A673 (cell line): ENCODE results near the gene HCST. TPM values are rescaled to one million over a fixed set of nuclear protein-coding genes. Genes with fewer than 3 reads are reported as not detected.

Experiments used
- BruUV-seq: library from RNA; stranded (reverse); fragments of 400-500 nt; replicated peaks from 2 replicates; lab custom pipeline; 2021; lab: Mats Ljungman, UMichigan
- CTCF ChIA-PET: fragments of 300-600 bp; sonication (Branson Sonifier 250); formaldehyde crosslinking; loops from one replicate; lab custom pipeline; 2022; ENCODE audit warnings: antibody characterized with exemption; lab: Charles Lee
- POLR2A ChIA-PET: fragments of 300-600 bp; sonication (Branson Sonifier 250); formaldehyde crosslinking; loops from one replicate; lab custom pipeline; 2022; ENCODE audit warnings: antibody characterized with exemption; ENCODE audit not compliant: low non-redundant PET; lab: Charles Lee
- DNase-seq: peaks from one replicate; pipeline ENCODE4 v3.0.0-alpha.2; 2015; ENCODE audit warnings: low spot score
- H3K27ac ChIP-seq: fragments of 200-600 bp; sonication (generic); 2 replicates; pipeline ENCODE4 v1.5.1; 2016; ENCODE audit warnings: mixed run types, low read depth, mild to moderate bottlenecking, mixed read lengths, antibody characterized with exemption, low read length; ENCODE audit not compliant: poor library complexity, severe bottlenecking
- H3K27me3 ChIP-seq: fragments of 200-600 bp; sonication (generic); replicated peaks from 2 replicates; pipeline ENCODE4 v1.6.1; 2017; ENCODE audit warnings: mixed run types, low read depth, mild to moderate bottlenecking, mixed read lengths, antibody characterized with exemption, low read length; ENCODE audit not compliant: insufficient read depth, poor library complexity
- H3K36me3 ChIP-seq: fragments of 200-600 bp; sonication (generic); 2 replicates; pipeline ENCODE4 v1.6.1; 2016; ENCODE audit warnings: mixed run types, mild to moderate bottlenecking, mixed read lengths, antibody characterized with exemption, low read length; ENCODE audit not compliant: insufficient read depth, poor library complexity, severe bottlenecking
- H3K4me1 ChIP-seq: fragments of 200-600 bp; sonication (generic); 2 replicates; pipeline ENCODE4 v1.6.1; 2017; ENCODE audit warnings: mixed run types, mild to moderate bottlenecking, mixed read lengths, antibody characterized with exemption, low read length; ENCODE audit not compliant: insufficient read depth, poor library complexity, severe bottlenecking
- H3K4me3 ChIP-seq: fragments of 200-600 bp; sonication (generic); 2 replicates; pipeline ENCODE4 v1.5.1; 2016; ENCODE audit warnings: low read depth, mixed run types, mild to moderate bottlenecking, mixed read lengths, low read length; ENCODE audit not compliant: poor library complexity, severe bottlenecking
- H3K9me3 ChIP-seq: fragments of 200-600 bp; sonication (generic); 2 replicates; pipeline ENCODE4 v1.6.1; 2016; ENCODE audit warnings: mixed run types, low read depth, mild to moderate bottlenecking, mixed read lengths, antibody characterized with exemption, low read length; ENCODE audit not compliant: poor library complexity, severe bottlenecking
- CTCF ChIP-seq: fragments of 300-800, 200-600 bp; sonication (generic); conservative IDR thresholded peaks from 2 replicates; pipeline ENCODE4 v1.5.1; 2017; ENCODE audit warnings: low read depth, mild to moderate bottlenecking, antibody characterized with exemption, low read length, moderate library complexity, mixed read lengths
- EZH2 ChIP-seq: fragments of 200-600 bp; sonication (generic); IDR thresholded peaks from 2 replicates; pipeline ENCODE4 v1.6.1; 2017; ENCODE audit warnings: borderline replicate concordance, low read depth, mild to moderate bottlenecking, mixed read lengths, antibody characterized with exemption, low read length; ENCODE audit not compliant: poor library complexity, severe bottlenecking
- intact Hi-C: fragments of 100-400 bp; cut with micrococcal nuclease; formaldehyde crosslinking; loops from one replicate; pipeline ENCODE4 v1.10.0; 2022; ENCODE audit not compliant: unreplicated experiment
- total RNA-seq: library from RNA; stranded (reverse); gene quantifications from 2 replicates; pipeline ENCODE4 v1.2.3, GENCODE V29; 2021

Gene HCST
- total RNA-seq, 1 experiment from 2014 or later: 4.2 TPM

- TF ChIP-seq EZH2: no peak
- TF ChIP-seq CTCF: no peak
These were observed 9.5 kb downstream of the HCST start for GRCh38 chr19:35911790-35912189.

GRCh38 chr19:35913589-35913988 is 11.3 kb downstream of the HCST start:
- intact Hi-C loops: no loop called here
- Histone ChIP-seq H3K4me1 (no peaks in the 10 kb centered on the region), H3K36me3 (no peaks in the 10 kb centered on the region), H3K9me3 (no peaks in the 10 kb centered on the region), H3K27ac (no peak overlapping the region), H3K4me3 (no peak overlapping the region), H3K27me3 (no peaks in the 10 kb centered on the region)
- no TSS peak for BruUV-seq
- TF ChIP-seq EZH2: no peak
- DNase-seq: no peak
- ChIA-PET POLR2A (no interaction called here), CTCF (interaction anchor here (0.6 kb wide), 1 partner anchor 94 kb away, joined by 3 read pairs; no protein-coding TSS in a partner anchor)

More at GRCh38 chr19:35911790-35912189, 9.5 kb downstream of the HCST start:
- POLR2A ChIA-PET: no interaction called here
- BruUV-seq: no TSS peak
- Histone ChIP-seq H3K9me3 (no peaks in the 10 kb centered on the region), H3K4me1 (no peaks in the 10 kb centered on the region), H3K4me3 (no peak overlapping the region), H3K27me3 (no peaks in the 10 kb centered on the region), H3K27ac (no peak overlapping the region), H3K36me3 (no peaks in the 10 kb centered on the region)
- intact Hi-C loops: no loop called here
- no peak for DNase-seq
- CTCF ChIA-PET: no interaction called here

- no peaks in the 10 kb centered on the region for H3K4me1 ChIP-seq
- no peaks in the 10 kb centered on the region for H3K9me3 ChIP-seq
- no peaks in the 10 kb centered on the region for H3K27me3 ChIP-seq
- TF ChIP-seq EZH2 (no peak), CTCF (no peak)
- H3K27ac ChIP-seq: no peak overlapping the region
- no TSS peak for BruUV-seq
- intact Hi-C loops: no loop called here
- no peak overlapping the region for H3K4me3 ChIP-seq
- ChIA-PET POLR2A (no interaction called here), CTCF (no interaction called here)
- H3K36me3 ChIP-seq: no peaks in the 10 kb centered on the region
- DNase-seq: no peak
These were observed 13.1 kb downstream of the HCST start for GRCh38 chr19:35915443-35915842.

GRCh38 chr19:35919306-35919705 is 17.0 kb downstream of the HCST start:
- H3K4me3 ChIP-seq: no peak overlapping the region
- ChIA-PET CTCF (no interaction called here), POLR2A (no interaction called here)
- no peaks in the 10 kb centered on the region for H3K4me1 ChIP-seq
- TF ChIP-seq EZH2 (no peak), CTCF (no peak)
- DNase-seq: no peak
- no peaks in the 10 kb centered on the region for H3K27me3 ChIP-seq
- BruUV-seq: no TSS peak
- H3K27ac ChIP-seq: no peak overlapping the region
- H3K36me3 ChIP-seq: no peaks in the 10 kb centered on the region
- intact Hi-C loops: no loop called here
- no peaks in the 10 kb centered on the region for H3K9me3 ChIP-seq
